Fibroblast of peridontal ligament (primary cell): Measurements from ENCODE around the gene MYO5A.

ENCODE experiments used
- DNase-seq: peaks from one replicate; pipeline ENCODE4 v3.0.0-alpha.2; 2010; ENCODE audit errors: extremely low read depth

MYO5A gene

GRCh38 chr15:52329987-52330386 lies 198.7 kb downstream of the MYO5A start:
- DNase-seq: no peak

- no peak for DNase-seq
Measured at GRCh38 chr15:52329150-52329549, 199.5 kb downstream of the MYO5A start.

- DNase-seq: no peak
Measured at GRCh38 chr15:52328680-52329079, 200.0 kb downstream of the MYO5A start.

GRCh38 chr15:52326756-52327155 lies 201.9 kb downstream of the MYO5A start:
- DNase-seq: peak; percentile 71

- DNase-seq: peak; percentile 13
Measured at GRCh38 chr15:52324109-52324508, 204.6 kb downstream of the MYO5A start.

GRCh38 chr15:52318729-52319500 lies 209.8 kb downstream of the MYO5A start:
- DNase-seq: no peak

- DNase-seq: no peak
Measured at GRCh38 chr15:52317688-52318087, 211.0 kb downstream of the MYO5A start.

- DNase-seq: no peak
Measured at GRCh38 chr15:52317022-52317421, 211.7 kb downstream of the MYO5A start.

GRCh38 chr15:52309154-52309548 lies 219.5 kb downstream of the MYO5A start:
- no peak for DNase-seq

GRCh38 chr15:52308446-52309153 lies 220.1 kb downstream of the MYO5A start:
- DNase-seq: no peak

GRCh38 chr15:52307847-52308246 lies 220.8 kb downstream of the MYO5A start:
- no peak for DNase-seq

- DNase-seq: peak; percentile 41
Measured at GRCh38 chr15:52306270-52306669, 222.4 kb downstream of the MYO5A start.

GRCh38 chr15:52303093-52303772 lies 225.4 kb downstream of the MYO5A start:
- DNase-seq: no peak

GRCh38 chr15:52301265-52301847 lies 227.3 kb downstream of the MYO5A start:
- no peak for DNase-seq

- DNase-seq: no peak
Measured at GRCh38 chr15:52295421-52296001, 233.2 kb downstream of the MYO5A start, which contains the start of gene MYO5C. Gene MYO5C, minus strand, starts transcription at chr15:52295804. Its CDS starts 168 bp downstream, at chr15:52295636.

GRCh38 chr15:52294881-52295420 lies 233.7 kb downstream of the MYO5A start:
- no peak for DNase-seq

GRCh38 chr15:52292780-52293392 lies 235.8 kb downstream of the MYO5A start:
- no peak for DNase-seq

- no peak for DNase-seq
Measured at GRCh38 chr15:52291204-52291603, 237.5 kb downstream of the MYO5A start.

- no peak for DNase-seq
Measured at GRCh38 chr15:52290800-52291199, 237.9 kb downstream of the MYO5A start.

- DNase-seq: no peak
Measured at GRCh38 chr15:52290329-52290728, 238.4 kb downstream of the MYO5A start.

- DNase-seq: peak; percentile 9
Measured at GRCh38 chr15:52289629-52290081, 239.0 kb downstream of the MYO5A start.
